HCT116 (cell line): ENCODE data around the gene PAEP. TPM values are rescaled to one million over a fixed set of nuclear protein-coding genes. Genes with fewer than 3 reads are reported as not detected.

ENCODE experiments used
- ATAC-seq: fragments of 200-7000 bp; cut with Tn5 transposase; 2 replicates; pipeline ENCODE4 v1.9.1; 2020; ENCODE audit warnings: mild to moderate bottlenecking, moderate library complexity
- BruUV-seq: library from RNA; stranded (reverse); fragments of 400-500 nt; replicated peaks from 2 replicates; lab custom pipeline; 2021; lab: Mats Ljungman, UMichigan
- CTCF ChIA-PET: fragments of 300-600 bp; sonication (Branson Sonifier 250); formaldehyde crosslinking; loops from one replicate; lab custom pipeline; 2021; ENCODE audit warnings: antibody characterized with exemption; lab: Charles Lee
- POLR2A ChIA-PET: fragments of 300-600, 350-600 bp; sonication (Branson Sonifier 250); formaldehyde crosslinking; loops from one replicate; lab custom pipeline; 2021; ENCODE audit warnings: antibody characterized with exemption; lab: Charles Lee
- RAD21 ChIA-PET, 2 experiments: fragments of 300-600 bp; sonication (Branson Sonifier 250); formaldehyde crosslinking; loops; one replicate each; lab custom pipeline; 2023; ENCODE audit warnings: low total read pairs in 2 of 2; ENCODE audit not compliant: uncharacterized antibody in 2 of 2, unreplicated experiment in 2 of 2, low non-redundant PET in 1 of 2; lab: Charles Lee
- DNase-seq: peaks from one replicate; pipeline ENCODE4 v3.0.0-alpha.2; 2010; ENCODE audit warnings: low read depth, low spot score
- H2AFZ ChIP-seq: fragments of 200-600 bp; shearing (Covaris generic), sonication (generic); 2 replicates; pipeline ENCODE4 v1.6.1; 2017; ENCODE audit warnings: low read depth, mixed run types, mixed read lengths, antibody characterized with exemption, low read length; ENCODE audit not compliant: poor library complexity, severe bottlenecking
- H3K27ac ChIP-seq: 2 replicates; pipeline ENCODE4 v1.5.1; 2012; ENCODE audit warnings: low read depth, low read length
- H3K27me3 ChIP-seq: fragments of 200-600 bp; sonication (generic); 2 replicates; pipeline ENCODE4 v1.6.1; 2016; ENCODE audit warnings: mixed run types, low read length, mixed read lengths; ENCODE audit not compliant: insufficient read depth
- H3K36me3 ChIP-seq, 2 experiments: fragments of 200-500 bp in 1 of 2; fragments of 200-600 bp in 1 of 2; sonication (Bioruptor generic) in 1 of 2; sonication (generic) in 1 of 2; 2 replicates each; pipeline versions ENCODE4 v1.5.1 to v1.6.1; 2014 to 2016; ENCODE audit warnings: low read length in 2 of 2, inconsistent platforms in 1 of 2, mixed read lengths in 1 of 2, mixed run types in 1 of 2; ENCODE audit not compliant: insufficient read depth in 2 of 2, control insufficient read depth in 1 of 2
- H3K4me1 ChIP-seq, 2 experiments: fragments of 200-600 bp in 1 of 2; sonication (generic) in 1 of 2; 2 replicates each; pipeline versions ENCODE4 v1.5.1 to v1.6.1; 2012 to 2017; ENCODE audit warnings: low read length in 2 of 2, inconsistent platforms in 1 of 2, mild to moderate bottlenecking in 1 of 2, mixed read lengths in 1 of 2, mixed run types in 1 of 2, moderate library complexity in 1 of 2; ENCODE audit not compliant: insufficient read depth in 2 of 2, control insufficient read depth in 1 of 2
- H3K4me2 ChIP-seq: fragments of 200-600 bp; sonication (generic); 2 replicates; pipeline ENCODE4 v1.6.1; 2017; ENCODE audit warnings: mixed run types, low read length, mixed read lengths
- H3K4me3 ChIP-seq, 2 experiments: fragments of 200-600 bp in 1 of 2; sonication (generic) in 1 of 2; replicated peaks in 1 of 2; 2 replicates each; pipeline ENCODE4 v1.5.1; 2011 to 2016; ENCODE audit warnings: low read length in 2 of 2, control low read depth in 1 of 2, low read depth in 1 of 2, mild to moderate bottlenecking in 1 of 2, mixed read lengths in 1 of 2, mixed run types in 1 of 2
- H3K79me2 ChIP-seq: fragments of 200-600 bp; sonication (generic); 2 replicates; pipeline ENCODE4 v1.6.1; 2017; ENCODE audit warnings: mild to moderate bottlenecking, mixed run types, low read length, moderate library complexity, mixed read lengths; ENCODE audit not compliant: insufficient read depth
- H3K9ac ChIP-seq: fragments of 200-600 bp; sonication (generic); 2 replicates; pipeline ENCODE4 v1.6.1; 2016; ENCODE audit warnings: low read length, mixed read lengths
- H3K9me2 ChIP-seq: fragments of 200-600 bp; sonication (generic), shearing (Covaris generic); 2 replicates; pipeline ENCODE4 v1.6.1; 2017; ENCODE audit warnings: mixed run types, mild to moderate bottlenecking, moderate library complexity; ENCODE audit not compliant: insufficient read depth
- H3K9me3 ChIP-seq, 2 experiments: fragments of 200-500 bp in 1 of 2; fragments of 200-600 bp in 1 of 2; sonication (Bioruptor generic) in 1 of 2; sonication (generic) in 1 of 2; 2 replicates each; pipeline ENCODE4 v1.6.1; 2014 to 2017; ENCODE audit warnings: low read length in 2 of 2, mixed read lengths in 2 of 2, inconsistent platforms in 1 of 2, low read depth in 1 of 2, mild to moderate bottlenecking in 1 of 2, mixed run types in 1 of 2, moderate library complexity in 1 of 2; ENCODE audit not compliant: control insufficient read depth in 1 of 2, insufficient read depth in 1 of 2
- H4K20me1 ChIP-seq: fragments of 200-600 bp; sonication (generic), shearing (Covaris generic); 2 replicates; pipeline ENCODE4 v1.6.1; 2017; ENCODE audit warnings: mixed run types, mild to moderate bottlenecking, moderate library complexity; ENCODE audit not compliant: insufficient read depth
- ATF3 ChIP-seq: IDR thresholded peaks from 2 replicates; pipeline ENCODE4 v1.6.1; 2012
- CBX3 ChIP-seq: IDR thresholded peaks from 2 replicates; pipeline ENCODE4 v1.6.1; 2012; ENCODE audit warnings: low read depth
- CEBPB ChIP-seq: IDR thresholded peaks from 2 replicates; pipeline ENCODE4 v1.6.1; 2012; ENCODE audit warnings: low read depth
- CTCF ChIP-seq, 3 experiments: fragments of 200-600 bp in 1 of 3; sonication (generic) in 1 of 3; IDR thresholded peaks in 2 of 3; conservative IDR thresholded peaks in 1 of 3; 2 replicates each; pipeline ENCODE4 v1.5.1; 2012 to 2017; ENCODE audit warnings: low read depth in 2 of 3, low read length in 2 of 3, antibody characterized with exemption in 1 of 3, borderline replicate concordance in 1 of 3, control low read depth in 1 of 3, mild to moderate bottlenecking in 1 of 3, mixed read lengths in 1 of 3, mixed run types in 1 of 3, moderate library complexity in 1 of 3; ENCODE audit not compliant: insufficient read depth in 1 of 3
- ELF1 ChIP-seq: IDR thresholded peaks from 2 replicates; pipeline ENCODE4 v1.6.1; 2012; ENCODE audit warnings: low read depth, borderline replicate concordance
- EZH2 ChIP-seq: fragments of 200-600 bp; sonication (generic); IDR thresholded peaks from 2 replicates; pipeline ENCODE4 v1.6.1; 2017; ENCODE audit warnings: antibody characterized with exemption, mixed run types
- EZH2phosphoT487 ChIP-seq: fragments of 200-600 bp; IDR thresholded peaks from 2 replicates; pipeline ENCODE4 v1.6.1; 2018; ENCODE audit warnings: antibody characterized with exemption, borderline replicate concordance
- FOSL1 ChIP-seq: IDR thresholded peaks from 2 replicates; pipeline ENCODE4 v1.6.1; 2012; ENCODE audit warnings: low read depth
- POLR2A ChIP-seq: IDR thresholded peaks from 2 replicates; pipeline ENCODE4 v1.7.0; 2011; ENCODE audit warnings: borderline replicate concordance; ENCODE audit not compliant: insufficient read depth, insufficient read length; ENCODE audit errors: extremely low read depth
- POLR2AphosphoS5 ChIP-seq: IDR thresholded peaks from 2 replicates; pipeline ENCODE4 v1.6.1; 2011; ENCODE audit warnings: mild to moderate bottlenecking, low read depth, low read length, moderate library complexity
- RAD21 ChIP-seq: IDR thresholded peaks from 2 replicates; pipeline ENCODE4 v1.6.1; 2012; ENCODE audit warnings: low read depth, mild to moderate bottlenecking
- REST ChIP-seq: IDR thresholded peaks from 2 replicates; pipeline ENCODE4 v1.6.1; 2012; ENCODE audit warnings: low read depth
- SIN3A ChIP-seq: IDR thresholded peaks from 2 replicates; pipeline ENCODE4 v1.6.1; 2012; ENCODE audit warnings: low read depth
- SP1 ChIP-seq: IDR thresholded peaks from 2 replicates; pipeline ENCODE4 v1.6.1; 2012; ENCODE audit warnings: low read depth
- SRF ChIP-seq: IDR thresholded peaks from 2 replicates; pipeline ENCODE4 v1.6.1; 2012; ENCODE audit warnings: low read depth
- TCF7L2 ChIP-seq: IDR thresholded peaks from 2 replicates; pipeline ENCODE4 v1.7.0; 2011; ENCODE audit warnings: borderline replicate concordance, inconsistent platforms; ENCODE audit not compliant: insufficient read depth, insufficient read length; ENCODE audit errors: extremely low read depth
- ZNF274 ChIP-seq: fragments of 200-500 bp; sonication (Bioruptor generic); IDR thresholded peaks from 2 replicates; pipeline ENCODE4 v1.6.1; 2014; ENCODE audit warnings: mild to moderate bottlenecking, low read depth, low read length, inconsistent platforms
- intact Hi-C: fragments of 100-400 bp; cut with micrococcal nuclease; formaldehyde crosslinking; loops from 2 replicates; pipeline ENCODE4 v1.10.0; 2022
- total RNA-seq: library from RNA; stranded (reverse); gene quantifications from one replicate; pipeline ENCODE4 v1.2.1, GENCODE V29; 2021; ENCODE audit not compliant: unreplicated experiment
- TF ChIP-seq, protein P1 (sequence below): IDR thresholded peaks from 2 replicates; pipeline ENCODE4 v1.6.1; 2011; ENCODE audit warnings: mild to moderate bottlenecking, low read length, moderate library complexity; ENCODE audit not compliant: insufficient replicate concordance; ENCODE audit errors: extremely low read depth
- TF ChIP-seq, protein P2 (sequence below): IDR thresholded peaks from 2 replicates; pipeline ENCODE4 v1.6.1; 2012

Gene PAEP
- total RNA-seq, 1 experiment from 2014 or later, result not detected

GRCh38 chr9:135614821-135615665, 53.5 kb downstream of the PAEP start:
- Histone ChIP-seq H3K36me3 (no peaks in the 10 kb centered on the region), H2AFZ (no peak overlapping the region), H3K79me2 (no peaks in the 10 kb centered on the region), H3K4me3 (no peak overlapping the region), H3K27me3 (no peaks in the 10 kb centered on the region), H4K20me1 (no peaks in the 10 kb centered on the region), H3K4me2 (no peak overlapping the region), H3K9me3 (no peaks in the 10 kb centered on the region), H3K9me2 (no peaks in the 10 kb centered on the region), H3K27ac (no peak overlapping the region), H3K4me1 (no peaks in the 10 kb centered on the region), H3K9ac (no peak overlapping the region)
- ChIA-PET CTCF (interaction anchor here (0.8 kb wide), 1 partner anchor 11 kb away, joined by 4 read pairs; no protein-coding TSS in a partner anchor), RAD21 (interaction anchor here in 1 of 2 experiments (1.2 kb wide), 1 partner anchor 11 kb away, joined by 3 read pairs; no protein-coding TSS in a partner anchor), POLR2A (interaction anchor here (0.5 kb wide), 1 partner anchor 71 kb away, joined by 6 read pairs; no protein-coding TSS in a partner anchor)
- no peak for TF ChIP-seq SRF
- TF ChIP-seq SP1, result no peak
- TF ChIP-seq CEBPB, result no peak
- TF ChIP-seq ELF1, result no peak
- TF ChIP-seq FOSL1, result no peak
- TF ChIP-seq CBX3, result no peak
- TF ChIP-seq, protein P1, sequence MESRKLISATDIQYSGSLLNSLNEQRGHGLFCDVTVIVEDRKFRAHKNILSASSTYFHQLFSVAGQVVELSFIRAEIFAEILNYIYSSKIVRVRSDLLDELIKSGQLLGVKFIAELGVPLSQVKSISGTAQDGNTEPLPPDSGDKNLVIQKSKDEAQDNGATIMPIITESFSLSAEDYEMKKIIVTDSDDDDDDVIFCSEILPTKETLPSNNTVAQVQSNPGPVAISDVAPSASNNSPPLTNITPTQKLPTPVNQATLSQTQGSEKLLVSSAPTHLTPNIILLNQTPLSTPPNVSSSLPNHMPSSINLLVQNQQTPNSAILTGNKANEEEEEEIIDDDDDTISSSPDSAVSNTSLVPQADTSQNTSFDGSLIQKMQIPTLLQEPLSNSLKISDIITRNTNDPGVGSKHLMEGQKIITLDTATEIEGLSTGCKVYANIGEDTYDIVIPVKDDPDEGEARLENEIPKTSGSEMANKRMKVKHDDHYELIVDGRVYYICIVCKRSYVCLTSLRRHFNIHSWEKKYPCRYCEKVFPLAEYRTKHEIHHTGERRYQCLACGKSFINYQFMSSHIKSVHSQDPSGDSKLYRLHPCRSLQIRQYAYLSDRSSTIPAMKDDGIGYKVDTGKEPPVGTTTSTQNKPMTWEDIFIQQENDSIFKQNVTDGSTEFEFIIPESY, result no peak
- TF ChIP-seq RAD21, result no peak
- no peak for TF ChIP-seq ZNF274
- TF ChIP-seq SIN3A, result no peak
- TF ChIP-seq REST, result no peak
- no peak for TF ChIP-seq POLR2A
- TF ChIP-seq POLR2AphosphoS5, result no peak
- TF ChIP-seq ATF3, result no peak
- no peak for TF ChIP-seq TCF7L2
- no peak for TF ChIP-seq CTCF (IDR thresholded peaks at IDR 0.05 in 2 of 3, conservative IDR thresholded peaks at IDR 0.05 in 1 of 3; ENCODE audit: borderline replicate concordance in 1 of 3, insufficient read depth in 1 of 3, low read depth in 2 of 3, low read length in 2 of 3)
- TF ChIP-seq, protein P2, sequence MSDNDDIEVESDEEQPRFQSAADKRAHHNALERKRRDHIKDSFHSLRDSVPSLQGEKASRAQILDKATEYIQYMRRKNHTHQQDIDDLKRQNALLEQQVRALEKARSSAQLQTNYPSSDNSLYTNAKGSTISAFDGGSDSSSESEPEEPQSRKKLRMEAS, result no peak
- TF ChIP-seq EZH2phosphoT487, result no peak
- TF ChIP-seq EZH2, result no peak
- intact Hi-C loops, result no loop called here
- BruUV-seq, result no TSS peak
- ATAC-seq (no peak), DNase-seq (no peak)
